ENCODE data around the gene C1orf146.

C1orf146 gene

GRCh38 chr1:92217721-92218120 is at the start of gene C1orf146:
C1orf146 (plus strand) TSS chr1:92217915; CDS start chr1:92231421, 13,506 bp downstream.
- no peak for ATAC-seq

GRCh38 chr1:92168657-92169056 is 49.1 kb upstream of the C1orf146 start:
- no peak for ATAC-seq
- TF ChIP-seq PPARA (CRISPR knock-in tag; IDR thresholded peaks at IDR 0.05; ENCODE audit: borderline replicate concordance), result no peak
- TF ChIP-seq RARB (CRISPR knock-in tag; IDR thresholded peaks at IDR 0.05), result no peak
- no peak for TF ChIP-seq SNAI2 (CRISPR knock-in tag; IDR thresholded peaks at IDR 0.05)
- no peak for TF ChIP-seq ZC3H10 (CRISPR knock-in tag; IDR thresholded peaks at IDR 0.05)
- TF ChIP-seq POU6F1 (CRISPR knock-in tag; IDR thresholded peaks at IDR 0.05; ENCODE audit: borderline replicate concordance, low read depth), result no peak
- TF ChIP-seq GLIS3 (CRISPR knock-in tag; IDR thresholded peaks at IDR 0.05), result no peak
- no peak for TF ChIP-seq ARNTL (CRISPR knock-in tag; IDR thresholded peaks at IDR 0.05; ENCODE audit: borderline replicate concordance, low read depth)
- TF ChIP-seq TOX (CRISPR knock-in tag; IDR thresholded peaks at IDR 0.05; ENCODE audit: borderline replicate concordance), result no peak
- no peak for TF ChIP-seq ISL1 (CRISPR knock-in tag; IDR thresholded peaks at IDR 0.05)

More at GRCh38 chr1:92217721-92218120, at the start of gene C1orf146:
- TF ChIP-seq RARB (CRISPR knock-in tag; IDR thresholded peaks at IDR 0.05), result no peak
- no peak for TF ChIP-seq ZFP30 (CRISPR knock-in tag; IDR thresholded peaks at IDR 0.05)
- TF ChIP-seq ZNF8 (CRISPR knock-in tag; IDR thresholded peaks at IDR 0.05), result no peak
- no peak for TF ChIP-seq OSR1 (CRISPR knock-in tag; IDR thresholded peaks at IDR 0.05)
- no peak for TF ChIP-seq CSDC2 (CRISPR knock-in tag; IDR thresholded peaks at IDR 0.05)
- TF ChIP-seq PPARA (CRISPR knock-in tag; IDR thresholded peaks at IDR 0.05; ENCODE audit: borderline replicate concordance), result no peak
- no peak for TF ChIP-seq SNAI2 (CRISPR knock-in tag; IDR thresholded peaks at IDR 0.05)
- no peak for TF ChIP-seq ISL1 (CRISPR knock-in tag; IDR thresholded peaks at IDR 0.05)
- no peak for TF ChIP-seq ZC3H10 (CRISPR knock-in tag; IDR thresholded peaks at IDR 0.05)
- no peak for TF ChIP-seq TOX (CRISPR knock-in tag; IDR thresholded peaks at IDR 0.05; ENCODE audit: borderline replicate concordance)
- no peak for TF ChIP-seq BACH2 (CRISPR knock-in tag; IDR thresholded peaks at IDR 0.05; ENCODE audit: borderline replicate concordance)

- TF ChIP-seq RARB (CRISPR knock-in tag; IDR thresholded peaks at IDR 0.05) (no peak), ZNF8 (CRISPR knock-in tag; IDR thresholded peaks at IDR 0.05) (no peak), ZC3H10 (CRISPR knock-in tag; IDR thresholded peaks at IDR 0.05) (no peak), PATZ1 (CRISPR knock-in tag; IDR thresholded peaks at IDR 0.05; ENCODE audit: borderline replicate concordance) (no peak), BACH2 (CRISPR knock-in tag; IDR thresholded peaks at IDR 0.05; ENCODE audit: borderline replicate concordance) (no peak), CREB5 (CRISPR knock-in tag; IDR thresholded peaks at IDR 0.05; ENCODE audit: low read depth) (no peak), CSDC2 (CRISPR knock-in tag; IDR thresholded peaks at IDR 0.05) (no peak), ISL1 (CRISPR knock-in tag; IDR thresholded peaks at IDR 0.05) (no peak), ZNF565 (CRISPR knock-in tag; conservative IDR thresholded peaks at IDR 0.05; ENCODE audit: low read depth) (no peak), POU6F1 (CRISPR knock-in tag; IDR thresholded peaks at IDR 0.05; ENCODE audit: borderline replicate concordance, low read depth) (no peak), SNAI2 (CRISPR knock-in tag; IDR thresholded peaks at IDR 0.05) (no peak), ZFP3 (CRISPR knock-in tag; IDR thresholded peaks at IDR 0.05) (no peak), TCF4 (CRISPR knock-in tag; IDR thresholded peaks at IDR 0.05; ENCODE audit: borderline replicate concordance) (no peak), TOX (CRISPR knock-in tag; IDR thresholded peaks at IDR 0.05; ENCODE audit: borderline replicate concordance) (no peak), GLIS3 (CRISPR knock-in tag; IDR thresholded peaks at IDR 0.05) (no peak), PPARA (CRISPR knock-in tag; IDR thresholded peaks at IDR 0.05; ENCODE audit: borderline replicate concordance) (no peak), ESRRG (CRISPR knock-in tag; IDR thresholded peaks at IDR 0.05) (no peak), ZFP30 (CRISPR knock-in tag; IDR thresholded peaks at IDR 0.05) (no peak), OSR1 (CRISPR knock-in tag; IDR thresholded peaks at IDR 0.05) (no peak), ARNTL (CRISPR knock-in tag; IDR thresholded peaks at IDR 0.05; ENCODE audit: borderline replicate concordance, low read depth) (no peak)
- ATAC-seq, result no peak
Measured at GRCh38 chr1:92169214-92170005, 48.3 kb upstream of the C1orf146 start.

Measured in SK-N-SH treated with all-trans-retinoic acid at 6 μM for 48 hours (cell line).